ENCODE results near the gene TM6SF1.

- TF ChIP-seq POLR2A (IDR thresholded peaks at IDR 0.05) (no peak), CTCF (IDR thresholded peaks at IDR 0.05 in 4 of 5, conservative IDR thresholded peaks at IDR 0.05 in 1 of 5) (no peak)
These were observed 8.6 kb downstream of the TM6SF1 start for GRCh38 chr15:83115831-83116565.

Measured in gastrocnemius medialis (tissue), 4 donors.